ENCODE results near the gene WDR88. TPM values are rescaled to one million over a fixed set of nuclear protein-coding genes. Genes with fewer than 3 reads are reported as not detected.
"Not testable (repeated sequence)": the region's sequence is repeated elsewhere in the genome, so short reads cannot be mapped to it uniquely, and the experiment has no call there.

The WDR88 gene
- total RNA-seq, 4 donors from 2014 or later = not detected

- no peak overlapping the region for H3K4me3 ChIP-seq (ENCODE audit: low read depth, poor library complexity, severe bottlenecking)
- WGBS, 2 donors = 68 to 77% methylated on average over 3 of the region's 3 CpGs
- TF ChIP-seq, protein P1, sequence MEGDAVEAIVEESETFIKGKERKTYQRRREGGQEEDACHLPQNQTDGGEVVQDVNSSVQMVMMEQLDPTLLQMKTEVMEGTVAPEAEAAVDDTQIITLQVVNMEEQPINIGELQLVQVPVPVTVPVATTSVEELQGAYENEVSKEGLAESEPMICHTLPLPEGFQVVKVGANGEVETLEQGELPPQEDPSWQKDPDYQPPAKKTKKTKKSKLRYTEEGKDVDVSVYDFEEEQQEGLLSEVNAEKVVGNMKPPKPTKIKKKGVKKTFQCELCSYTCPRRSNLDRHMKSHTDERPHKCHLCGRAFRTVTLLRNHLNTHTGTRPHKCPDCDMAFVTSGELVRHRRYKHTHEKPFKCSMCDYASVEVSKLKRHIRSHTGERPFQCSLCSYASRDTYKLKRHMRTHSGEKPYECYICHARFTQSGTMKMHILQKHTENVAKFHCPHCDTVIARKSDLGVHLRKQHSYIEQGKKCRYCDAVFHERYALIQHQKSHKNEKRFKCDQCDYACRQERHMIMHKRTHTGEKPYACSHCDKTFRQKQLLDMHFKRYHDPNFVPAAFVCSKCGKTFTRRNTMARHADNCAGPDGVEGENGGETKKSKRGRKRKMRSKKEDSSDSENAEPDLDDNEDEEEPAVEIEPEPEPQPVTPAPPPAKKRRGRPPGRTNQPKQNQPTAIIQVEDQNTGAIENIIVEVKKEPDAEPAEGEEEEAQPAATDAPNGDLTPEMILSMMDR (IDR thresholded peaks at IDR 0.05) = no peak
- TF ChIP-seq POLR2A (IDR thresholded peaks at IDR 0.05) = no peak
- intact Hi-C loops (cut with DNase I; ENCODE audit: low total_unique reads) = no loop called here
- DNase-seq (ENCODE audit: low spot score in 2 of 2) = no peak
Measured at GRCh38 chr19:33157906-33158305, 26.0 kb downstream of the WDR88 start.

GRCh38 chr19:33158365-33158764 lies 26.5 kb downstream of the WDR88 start:
- TF ChIP-seq, protein P1 (IDR thresholded peaks at IDR 0.05) = no peak
- TF ChIP-seq POLR2A (IDR thresholded peaks at IDR 0.05) = no peak
- H3K4me3 ChIP-seq (ENCODE audit: low read depth, poor library complexity, severe bottlenecking) = no peak overlapping the region
- no peak for DNase-seq (ENCODE audit: low spot score in 2 of 2)
- intact Hi-C loops (cut with DNase I; ENCODE audit: low total_unique reads) = no loop called here
- WGBS, 2 donors = 92 to 93% methylated on average over 6 of the region's 6 CpGs

DNA sequence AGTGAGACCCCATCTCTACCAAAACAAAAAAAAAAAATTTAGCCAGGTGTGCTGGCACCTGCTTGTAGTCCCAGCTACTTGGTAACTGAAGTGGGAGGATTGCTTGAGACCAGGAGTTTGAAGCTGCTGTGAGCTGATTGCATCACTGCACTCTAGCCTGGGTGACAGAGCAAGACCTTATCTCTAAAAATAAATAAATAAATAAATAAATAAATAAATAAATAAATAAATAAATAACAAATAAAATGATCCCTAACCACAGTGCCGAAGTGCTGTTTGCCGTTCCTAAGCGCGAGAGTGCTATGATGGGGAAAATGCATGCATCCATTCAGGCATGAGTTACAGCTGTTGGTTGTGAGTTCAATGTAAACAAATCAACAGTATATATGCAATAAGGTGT lies 27.2 kb downstream of the WDR88 start:
- DNase-seq (ENCODE audit: low spot score in 2 of 2) = no peak
- WGBS, 2 donors = 81 to 98% methylated on average over 4 of the region's 4 CpGs
- no peak for TF ChIP-seq POLR2A (IDR thresholded peaks at IDR 0.05)
- TF ChIP-seq, protein P1 (IDR thresholded peaks at IDR 0.05) = no peak
- no peak overlapping the region for H3K4me3 ChIP-seq (ENCODE audit: low read depth, poor library complexity, severe bottlenecking)
- intact Hi-C loops (cut with DNase I; ENCODE audit: low total_unique reads) = no loop called here

- no peak overlapping the region for H3K4me3 ChIP-seq (ENCODE audit: low read depth, poor library complexity, severe bottlenecking)
- no peak for DNase-seq (ENCODE audit: low spot score in 2 of 2)
- TF ChIP-seq POLR2A (IDR thresholded peaks at IDR 0.05) = no peak
- TF ChIP-seq, protein P1 (IDR thresholded peaks at IDR 0.05) = no peak
- WGBS, 2 donors = 84 to 96% methylated on average over 8 of the region's 8 CpGs
- intact Hi-C loops (cut with DNase I; ENCODE audit: low total_unique reads) = no loop called here
Measured at GRCh38 chr19:33159893-33160292, 28.0 kb downstream of the WDR88 start.

GRCh38 chr19:33161201-33161600 lies 29.3 kb downstream of the WDR88 start:
- TF ChIP-seq, protein P1 (IDR thresholded peaks at IDR 0.05) = no peak
- no peak for TF ChIP-seq POLR2A (IDR thresholded peaks at IDR 0.05)
- WGBS, 2 donors = 57 to 91% methylated on average over 4 of the region's 4 CpGs
- H3K4me3 ChIP-seq (ENCODE audit: low read depth, poor library complexity, severe bottlenecking) = no peak overlapping the region
- intact Hi-C loops (cut with DNase I; ENCODE audit: low total_unique reads) = no loop called here
- DNase-seq (ENCODE audit: low spot score in 2 of 2) = no peak

GRCh38 chr19:33163481-33163880 lies 31.6 kb downstream of the WDR88 start:
- intact Hi-C loops (cut with DNase I; ENCODE audit: low total_unique reads) = no loop called here
- no peak for DNase-seq (ENCODE audit: low spot score in 2 of 2)
- no peak for TF ChIP-seq POLR2A (IDR thresholded peaks at IDR 0.05)
- TF ChIP-seq, protein P1 (IDR thresholded peaks at IDR 0.05) = no peak
- WGBS, 2 donors = 72 to 89% methylated on average over 6 of the region's 6 CpGs
- no peak overlapping the region for H3K4me3 ChIP-seq (ENCODE audit: low read depth, poor library complexity, severe bottlenecking)

GRCh38 chr19:33166037-33166436 lies 34.1 kb downstream of the WDR88 start:
- intact Hi-C loops (cut with DNase I; ENCODE audit: low total_unique reads); H3K4me3 ChIP-seq (ENCODE audit: low read depth, poor library complexity, severe bottlenecking); DNase-seq (ENCODE audit: low spot score in 2 of 2): not testable (repeated sequence)
- 59 to 77% methylated on average over 6 of the region's 6 CpGs for WGBS, 2 donors
